Measurements from ENCODE around the gene PDE9A.

The PDE9A gene

DNA sequence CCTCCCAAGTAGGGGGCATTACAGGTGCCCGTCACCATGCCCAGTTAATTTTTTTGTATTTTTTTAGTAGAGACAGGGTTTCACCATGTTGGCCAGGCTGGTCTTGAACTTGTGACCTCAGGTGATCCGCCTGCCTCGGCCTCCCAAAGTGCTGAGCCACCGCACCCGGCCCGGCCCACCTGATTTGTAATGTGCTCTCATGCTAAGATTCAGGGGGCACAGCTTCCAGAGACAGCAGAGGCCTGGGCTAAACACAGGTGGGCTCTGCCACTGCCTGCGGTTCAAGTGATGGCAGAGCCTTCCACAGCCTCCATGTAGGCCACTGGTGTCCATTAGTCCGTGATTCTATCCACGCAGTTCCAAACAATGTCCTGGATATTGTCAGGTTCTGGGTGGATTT lies 98.4 kb downstream of the PDE9A start:
- Histone ChIP-seq H2AFZ (ENCODE audit: low read depth, low read length) (no peak overlapping the region), H3K36me3 (ENCODE audit: insufficient read depth, low read length) (peaks cover 4% of the 10 kb centered on the region), H3K4me3 (ENCODE audit: low read length) (no peak overlapping the region), H3K27me3 (ENCODE audit: insufficient read depth, low read length) (no peaks in the 10 kb centered on the region), H3K9me3 (ENCODE audit: low read length) (no peaks in the 10 kb centered on the region), H3K4me1 (ENCODE audit: insufficient read depth, low read length) (peaks cover 12% of the 10 kb centered on the region)

DNA sequence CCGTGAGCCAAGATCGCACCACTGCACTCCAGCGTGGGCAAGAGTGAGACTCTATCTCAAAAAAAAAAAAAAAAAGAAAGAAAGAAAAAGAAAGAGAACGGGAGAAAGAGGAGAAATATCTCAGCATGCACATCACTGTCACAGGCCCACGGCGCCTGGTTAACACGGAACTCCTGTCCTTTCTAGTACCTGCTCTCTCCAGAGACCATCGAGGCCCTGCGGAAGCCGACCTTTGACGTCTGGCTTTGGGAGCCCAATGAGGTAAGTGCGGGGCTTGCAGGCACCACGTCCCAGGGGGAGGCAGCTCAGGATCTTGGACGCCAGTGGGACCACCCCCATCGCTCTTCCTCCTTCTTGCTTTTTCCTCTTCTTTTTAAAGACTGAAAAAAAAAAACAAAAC lies 100.4 kb downstream of the PDE9A start:
- H2AFZ ChIP-seq (ENCODE audit: low read depth, low read length): no peak overlapping the region
- no peaks in the 10 kb centered on the region for H3K4me1 ChIP-seq (ENCODE audit: insufficient read depth, low read length)
- no peaks in the 10 kb centered on the region for H3K9me3 ChIP-seq (ENCODE audit: low read length)
- H3K36me3 ChIP-seq (ENCODE audit: insufficient read depth, low read length): peaks cover 5% of the 10 kb centered on the region
- H3K27me3 ChIP-seq (ENCODE audit: insufficient read depth, low read length): no peaks in the 10 kb centered on the region
- H3K4me3 ChIP-seq (ENCODE audit: low read length): no peak overlapping the region

DNA sequence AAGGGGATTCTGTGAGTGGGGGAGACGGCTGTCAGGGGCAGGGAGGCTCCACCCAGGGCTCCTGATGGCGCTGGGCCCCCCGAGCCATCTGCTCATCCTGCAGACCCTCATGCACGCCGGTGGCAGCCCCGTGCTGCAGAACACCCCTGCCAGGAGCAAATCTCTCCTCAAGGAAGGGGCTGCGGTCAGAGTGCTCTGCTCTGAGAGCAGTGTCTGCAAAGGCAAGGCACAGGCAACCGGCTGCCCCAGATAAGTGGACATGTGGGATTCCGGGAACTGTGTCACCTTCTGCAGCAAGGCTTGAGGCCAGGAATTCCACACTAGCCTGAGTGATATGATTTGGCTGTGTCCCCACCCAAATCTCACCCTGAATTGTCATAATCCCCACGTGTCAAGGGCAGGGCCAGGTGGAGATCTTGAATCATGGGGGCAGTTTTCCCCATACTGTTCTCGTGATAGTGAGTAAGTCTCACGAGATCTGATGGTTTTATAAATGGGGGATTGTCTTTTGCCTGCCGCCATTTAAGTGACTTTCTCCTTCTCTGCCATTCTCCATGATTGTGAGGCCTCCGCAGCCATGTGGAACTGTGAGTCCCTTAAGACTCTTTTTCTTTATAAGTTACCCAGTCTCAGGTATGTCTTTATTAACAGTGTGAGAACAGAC lies 101.0 kb downstream of the PDE9A start:
- H3K4me1 ChIP-seq (ENCODE audit: insufficient read depth, low read length): no peaks in the 10 kb centered on the region
- H3K4me3 ChIP-seq (ENCODE audit: low read length): no peak overlapping the region
- H2AFZ ChIP-seq (ENCODE audit: low read depth, low read length): no peak overlapping the region
- H3K9me3 ChIP-seq (ENCODE audit: low read length): no peaks in the 10 kb centered on the region
- H3K27me3 ChIP-seq (ENCODE audit: insufficient read depth, low read length): no peaks in the 10 kb centered on the region
- H3K36me3 ChIP-seq (ENCODE audit: insufficient read depth, low read length): peaks cover 8% of the 10 kb centered on the region

DNA sequence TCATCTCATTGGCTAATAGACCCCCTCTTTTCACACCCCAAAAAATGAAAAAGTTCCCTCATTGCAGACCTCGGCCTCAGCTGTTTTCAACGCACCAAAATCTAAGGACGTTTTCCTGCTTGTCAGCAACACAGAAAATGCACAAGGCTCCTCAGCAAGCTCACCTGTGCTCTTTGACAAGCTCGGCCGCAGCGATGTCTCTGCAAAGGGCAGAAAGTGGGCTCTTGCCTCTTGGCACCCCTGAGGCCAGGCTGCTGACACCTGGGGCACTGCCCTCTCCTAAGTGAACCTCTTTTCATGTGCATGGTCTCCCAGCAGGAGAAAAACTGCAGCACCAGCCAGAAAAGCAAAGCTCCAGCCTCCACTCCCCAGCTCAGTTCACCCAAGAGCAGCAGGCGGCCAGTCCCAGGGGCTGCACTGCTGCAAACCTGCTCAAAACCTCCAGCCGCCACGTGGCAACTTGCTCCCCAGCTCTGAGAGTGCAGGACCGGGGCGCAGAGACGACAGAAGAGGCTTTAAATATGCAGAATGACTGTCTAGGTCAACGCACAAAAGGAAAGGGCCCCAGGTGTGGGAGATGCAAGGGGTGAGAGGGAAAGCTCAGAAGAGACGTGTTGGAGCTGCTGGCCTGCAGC lies 101.7 kb downstream of the PDE9A start:
- peaks cover 8% of the 10 kb centered on the region for H3K36me3 ChIP-seq (ENCODE audit: insufficient read depth, low read length)
- H3K4me3 ChIP-seq (ENCODE audit: low read length): no peak overlapping the region
- H3K4me1 ChIP-seq (ENCODE audit: insufficient read depth, low read length): no peaks in the 10 kb centered on the region
- no peaks in the 10 kb centered on the region for H3K9me3 ChIP-seq (ENCODE audit: low read length)
- no peak overlapping the region for H2AFZ ChIP-seq (ENCODE audit: low read depth, low read length)
- H3K27me3 ChIP-seq (ENCODE audit: insufficient read depth, low read length): no peaks in the 10 kb centered on the region

DNA sequence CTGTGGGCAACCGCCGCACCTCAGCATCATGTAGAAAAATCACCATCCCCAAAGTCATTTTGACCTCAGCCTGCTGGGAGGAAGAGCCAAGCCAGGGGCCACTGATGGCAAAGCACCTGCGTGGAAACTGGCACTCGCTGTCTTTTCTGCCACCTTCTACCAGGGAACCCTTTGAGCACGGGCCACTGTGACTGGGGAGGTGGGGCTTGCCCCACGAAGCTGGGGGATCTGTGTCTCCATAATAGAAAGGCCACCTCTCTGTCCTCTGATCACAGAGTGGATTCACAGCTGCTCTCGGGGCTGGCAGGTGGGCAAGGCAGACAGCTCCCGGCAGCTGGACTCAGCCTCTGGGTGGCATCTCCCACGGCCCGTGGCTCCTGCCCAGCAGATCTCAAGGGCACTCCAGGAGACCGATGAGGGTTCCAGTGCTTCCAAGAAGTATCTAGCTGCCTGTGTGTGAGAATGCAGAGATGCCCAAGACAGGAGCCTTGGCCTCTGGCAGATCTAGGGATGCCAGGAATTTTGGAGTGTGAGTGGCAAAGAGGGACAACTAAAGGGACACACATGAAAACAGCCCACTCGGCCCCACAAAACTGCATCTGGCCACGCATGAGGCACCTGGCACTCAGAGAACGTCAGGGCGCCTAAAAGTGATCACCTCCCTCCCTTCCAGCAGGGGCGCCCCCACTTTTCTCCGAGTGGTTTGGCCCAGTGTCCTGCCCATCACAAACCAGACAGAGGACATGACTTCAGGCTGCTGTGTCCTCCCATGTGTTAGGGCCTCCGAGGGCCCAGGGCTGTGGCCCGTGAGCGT lies 102.6 kb downstream of the PDE9A start:
- no peaks in the 10 kb centered on the region for H3K4me1 ChIP-seq (ENCODE audit: insufficient read depth, low read length)
- peaks cover 8% of the 10 kb centered on the region for H3K36me3 ChIP-seq (ENCODE audit: insufficient read depth, low read length)
- H2AFZ ChIP-seq (ENCODE audit: low read depth, low read length): no peak overlapping the region
- H3K27me3 ChIP-seq (ENCODE audit: insufficient read depth, low read length): no peaks in the 10 kb centered on the region
- no peak overlapping the region for H3K4me3 ChIP-seq (ENCODE audit: low read length)
- no peaks in the 10 kb centered on the region for H3K9me3 ChIP-seq (ENCODE audit: low read length)

DNA sequence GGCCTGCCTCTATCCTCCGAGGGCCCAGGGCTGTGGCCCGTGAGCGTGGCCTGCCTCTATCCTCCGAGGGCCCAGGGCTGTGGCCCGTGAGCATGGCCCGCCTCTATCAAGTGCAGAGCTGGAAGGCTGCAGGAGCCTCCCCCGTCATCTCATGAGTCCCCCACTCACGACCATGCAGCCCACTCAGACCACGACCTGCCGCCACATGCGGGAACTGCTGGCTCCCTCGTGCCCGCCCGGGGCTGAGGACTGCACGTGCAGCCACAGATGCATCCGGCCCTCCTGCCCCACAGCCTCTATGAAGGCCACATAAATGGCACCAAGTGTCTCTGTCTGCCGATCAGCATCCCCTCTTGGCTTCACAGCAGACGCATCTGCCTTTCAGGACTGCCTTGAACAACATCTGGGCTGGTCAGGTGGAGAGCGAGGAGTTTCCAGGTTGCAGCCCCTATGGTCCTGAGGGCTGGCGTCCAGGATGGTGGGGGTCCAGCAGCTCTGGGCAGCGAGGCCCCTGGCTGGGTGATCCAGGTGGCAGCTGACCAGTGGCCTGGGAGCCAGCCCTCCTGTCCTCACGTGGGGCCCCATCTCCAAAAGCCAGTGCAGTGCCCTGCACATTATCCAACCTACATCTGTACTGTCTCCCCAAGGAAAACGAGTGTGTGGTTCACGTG lies 103.3 kb downstream of the PDE9A start:
- Histone ChIP-seq H2AFZ (ENCODE audit: low read depth, low read length) (no peak overlapping the region), H3K9me3 (ENCODE audit: low read length) (no peaks in the 10 kb centered on the region), H3K4me3 (ENCODE audit: low read length) (no peak overlapping the region), H3K4me1 (ENCODE audit: insufficient read depth, low read length) (no peaks in the 10 kb centered on the region), H3K36me3 (ENCODE audit: insufficient read depth, low read length) (peaks cover 5% of the 10 kb centered on the region), H3K27me3 (ENCODE audit: insufficient read depth, low read length) (no peaks in the 10 kb centered on the region)

DNA sequence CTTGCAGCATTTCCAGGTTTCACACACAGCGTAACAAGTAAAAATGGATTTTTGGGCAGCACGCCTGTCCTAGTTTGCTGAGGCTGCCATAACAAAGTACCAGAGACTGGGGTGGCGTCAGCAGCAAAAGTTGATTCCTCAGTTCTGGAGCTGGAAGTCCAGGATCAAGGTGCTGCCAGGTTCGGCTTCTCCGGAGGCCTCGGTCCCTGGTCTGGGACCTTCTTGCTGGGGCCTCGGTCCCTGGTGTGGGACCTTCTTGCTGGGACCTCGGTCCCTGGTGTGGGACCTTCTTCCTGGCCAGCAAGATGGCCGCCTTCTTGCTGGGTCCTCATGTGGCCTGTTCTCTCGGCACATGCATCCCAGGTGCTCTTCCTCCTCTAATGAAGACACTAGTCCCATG lies 104.0 kb downstream of the PDE9A start:
- no peaks in the 10 kb centered on the region for H3K27me3 ChIP-seq (ENCODE audit: insufficient read depth, low read length)
- H3K4me1 ChIP-seq (ENCODE audit: insufficient read depth, low read length): no peaks in the 10 kb centered on the region
- H2AFZ ChIP-seq (ENCODE audit: low read depth, low read length): no peak overlapping the region
- H3K36me3 ChIP-seq (ENCODE audit: insufficient read depth, low read length): peaks cover 5% of the 10 kb centered on the region
- no peaks in the 10 kb centered on the region for H3K9me3 ChIP-seq (ENCODE audit: low read length)
- no peak overlapping the region for H3K4me3 ChIP-seq (ENCODE audit: low read length)

DNA sequence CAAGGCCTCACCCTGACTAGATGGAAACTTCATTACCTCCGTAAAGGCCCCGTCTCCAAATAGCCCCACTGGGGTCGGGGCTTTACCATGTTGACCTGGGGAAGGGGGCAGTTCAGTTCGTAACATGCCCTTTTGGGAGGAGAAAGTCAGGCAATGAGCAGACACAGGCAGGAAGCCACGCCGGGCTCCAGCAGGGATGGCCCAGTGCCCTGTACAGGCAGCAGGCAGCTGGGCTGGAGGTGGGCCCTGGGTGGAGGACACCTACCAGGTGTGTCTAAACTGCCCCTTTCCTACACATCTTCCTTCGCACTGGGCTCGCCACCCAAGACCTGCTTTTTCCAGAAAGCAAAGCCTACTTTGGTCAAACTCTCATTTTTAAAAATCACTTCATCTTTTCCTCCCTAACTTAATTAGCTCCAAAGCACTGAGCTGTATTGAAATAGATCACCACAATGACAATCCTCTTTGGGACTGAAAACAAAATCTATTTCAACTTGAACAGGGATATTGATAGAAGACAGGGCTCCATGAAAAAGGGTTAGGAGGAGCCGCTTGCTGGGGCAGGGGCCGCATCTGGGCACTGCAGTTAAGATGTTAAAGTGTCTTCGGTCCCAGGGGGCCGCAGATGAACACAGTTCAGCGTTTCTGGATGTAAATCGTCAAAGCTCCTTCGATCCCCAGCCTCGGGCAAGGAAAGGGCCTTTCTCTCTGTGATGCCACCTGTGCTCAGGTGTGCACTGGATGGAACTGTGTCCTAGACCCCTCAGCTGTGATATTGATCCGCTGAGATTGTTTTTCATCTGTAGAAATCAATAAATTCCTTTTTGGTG lies 104.6 kb downstream of the PDE9A start:
- Histone ChIP-seq H3K4me1 (ENCODE audit: insufficient read depth, low read length) (no peaks in the 10 kb centered on the region), H3K36me3 (ENCODE audit: insufficient read depth, low read length) (peaks cover 7% of the 10 kb centered on the region), H3K4me3 (ENCODE audit: low read length) (no peak overlapping the region), H3K9me3 (ENCODE audit: low read length) (no peaks in the 10 kb centered on the region), H2AFZ (ENCODE audit: low read depth, low read length) (no peak overlapping the region), H3K27me3 (ENCODE audit: insufficient read depth, low read length) (no peaks in the 10 kb centered on the region)

DNA sequence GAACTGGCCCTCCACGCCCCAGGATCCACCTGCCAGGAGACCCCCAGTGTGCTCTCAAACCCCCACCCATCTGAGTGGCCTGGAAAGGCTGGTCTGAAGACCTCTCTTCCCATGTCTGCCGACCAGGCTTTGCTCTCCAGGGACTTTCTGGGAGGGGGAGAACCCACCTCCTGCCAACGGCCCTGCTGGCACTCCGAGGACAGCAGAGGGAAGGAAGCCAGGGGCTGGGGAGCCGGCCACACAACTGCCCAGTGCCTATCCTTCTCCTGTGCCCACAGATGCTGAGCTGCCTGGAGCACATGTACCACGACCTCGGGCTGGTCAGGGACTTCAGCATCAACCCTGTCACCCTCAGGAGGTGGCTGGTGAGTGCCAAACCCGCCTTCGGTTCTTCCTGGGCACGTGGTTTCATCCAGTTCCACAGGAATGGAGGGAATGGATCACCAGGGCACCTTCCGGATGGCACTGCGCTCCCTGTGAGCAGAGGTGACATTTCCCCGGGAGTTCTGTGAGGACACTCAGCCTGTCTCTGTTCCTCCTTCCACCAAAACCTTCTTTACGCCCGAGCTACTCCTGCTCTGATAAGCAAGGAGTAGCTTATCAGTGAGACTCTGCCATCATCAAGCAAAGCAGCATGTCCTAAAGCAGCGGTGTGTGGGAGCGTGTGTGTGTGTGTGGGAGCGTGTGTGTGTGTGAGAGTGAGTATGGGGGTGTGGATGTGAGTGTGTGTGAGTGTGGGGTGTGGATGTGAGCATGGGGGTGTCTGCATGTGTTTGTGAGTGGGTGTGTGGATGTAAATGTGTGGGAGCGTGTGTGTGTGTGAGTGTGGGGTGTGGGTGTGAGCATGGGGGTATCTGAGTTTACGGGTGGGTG lies 105.5 kb downstream of the PDE9A start:
- Histone ChIP-seq H3K36me3 (ENCODE audit: insufficient read depth, low read length) (peaks cover 13% of the 10 kb centered on the region), H3K27me3 (ENCODE audit: insufficient read depth, low read length) (no peaks in the 10 kb centered on the region), H3K9me3 (ENCODE audit: low read length) (no peaks in the 10 kb centered on the region), H3K4me1 (ENCODE audit: insufficient read depth, low read length) (no peaks in the 10 kb centered on the region), H2AFZ (ENCODE audit: low read depth, low read length) (no peak overlapping the region), H3K4me3 (ENCODE audit: low read length) (no peak overlapping the region)

DNA sequence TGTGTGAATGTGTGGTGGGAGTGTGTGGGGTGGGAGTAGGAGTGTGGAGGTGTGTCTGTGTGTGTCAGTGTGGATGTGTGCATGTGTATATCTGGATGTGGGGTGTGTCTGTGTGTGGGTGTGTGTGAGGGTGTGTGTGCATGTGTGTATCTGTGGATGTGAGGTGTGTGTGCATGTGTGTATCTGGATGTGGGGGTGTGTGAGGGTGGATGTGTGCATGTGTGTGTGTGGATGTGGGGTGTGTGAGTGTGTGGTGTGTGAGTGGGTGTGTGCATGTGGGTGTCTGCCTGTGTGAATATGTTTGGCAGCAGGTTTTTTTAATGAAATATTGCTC lies 106.1 kb downstream of the PDE9A start:
- H2AFZ ChIP-seq (ENCODE audit: low read depth, low read length): no peak overlapping the region
- H3K27me3 ChIP-seq (ENCODE audit: insufficient read depth, low read length): no peaks in the 10 kb centered on the region
- peaks cover 20% of the 10 kb centered on the region for H3K36me3 ChIP-seq (ENCODE audit: insufficient read depth, low read length)
- no peaks in the 10 kb centered on the region for H3K4me1 ChIP-seq (ENCODE audit: insufficient read depth, low read length)
- H3K9me3 ChIP-seq (ENCODE audit: low read length): no peaks in the 10 kb centered on the region
- no peak overlapping the region for H3K4me3 ChIP-seq (ENCODE audit: low read length)

DNA sequence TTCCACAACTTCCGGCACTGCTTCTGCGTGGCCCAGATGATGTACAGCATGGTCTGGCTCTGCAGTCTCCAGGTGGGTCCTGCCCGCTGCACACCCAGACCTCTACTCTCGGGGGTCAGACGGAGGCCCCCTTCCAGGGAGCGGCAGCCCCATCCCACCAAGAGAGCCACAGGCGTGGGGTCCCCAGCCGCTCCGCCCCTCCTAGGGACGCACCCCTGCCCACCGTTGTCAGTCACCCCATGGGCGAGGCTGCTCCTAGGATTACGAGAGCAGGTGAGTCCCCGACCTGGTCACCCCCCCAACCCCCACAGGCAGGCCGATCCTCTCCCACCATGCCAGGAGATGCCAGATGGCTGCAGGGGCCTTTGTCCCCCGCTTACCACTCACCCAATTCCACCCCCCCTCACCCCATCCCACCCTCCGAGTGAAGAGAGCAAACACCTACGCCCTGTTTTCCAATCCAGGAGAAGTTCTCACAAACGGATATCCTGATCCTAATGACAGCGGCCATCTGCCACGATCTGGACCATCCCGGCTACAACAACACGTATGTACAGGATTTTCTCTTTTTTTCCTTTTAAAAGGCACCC lies 107.0 kb downstream of the PDE9A start:
- peaks cover 26% of the 10 kb centered on the region for H3K36me3 ChIP-seq (ENCODE audit: insufficient read depth, low read length)
- H3K27me3 ChIP-seq (ENCODE audit: insufficient read depth, low read length): no peaks in the 10 kb centered on the region
- H3K9me3 ChIP-seq (ENCODE audit: low read length): no peaks in the 10 kb centered on the region
- no peak overlapping the region for H2AFZ ChIP-seq (ENCODE audit: low read depth, low read length)
- no peak overlapping the region for H3K4me3 ChIP-seq (ENCODE audit: low read length)
- no peaks in the 10 kb centered on the region for H3K4me1 ChIP-seq (ENCODE audit: insufficient read depth, low read length)

Measured in neuron (in vitro differentiated cells).